GM12878 (cell line): ENCODE measurements around the gene RHEB.

ENCODE experiments used
- JUND ChIP-seq: IDR thresholded peaks from 2 replicates; pipeline ENCODE4 v1.6.1; 2012; ENCODE audit warnings: low read depth, mild to moderate bottlenecking, low read length, improper control_type of control experiment, moderate library complexity
- NBN ChIP-seq: fragments of 450-650 bp; IDR thresholded peaks from 2 replicates; pipeline ENCODE4 v1.6.1; 2016
- NR2C2 ChIP-seq: IDR thresholded peaks from 2 replicates; pipeline ENCODE4 v1.6.1; 2011; ENCODE audit warnings: borderline replicate concordance, low read depth; ENCODE audit not compliant: control insufficient read depth, insufficient read length
- POLR2A ChIP-seq: IDR thresholded peaks from 2 replicates; pipeline ENCODE4 v1.6.1; 2011; ENCODE audit warnings: low read depth, mild to moderate bottlenecking, low read length
- SRF ChIP-seq, 2 experiments: IDR thresholded peaks; 2 replicates each; pipeline ENCODE4 v1.6.1; 2011; ENCODE audit warnings: low read depth in 2 of 2, low read length in 2 of 2, mild to moderate bottlenecking in 1 of 2, moderate library complexity in 1 of 2
- TAF1 ChIP-seq: IDR thresholded peaks from 2 replicates; pipeline ENCODE4 v1.6.1; 2011; ENCODE audit warnings: mild to moderate bottlenecking, low read depth, low read length, borderline replicate concordance
- TF ChIP-seq, protein P1 (sequence below), 3 experiments: IDR thresholded peaks in 2 of 3; conservative IDR thresholded peaks in 1 of 3; 2 replicates each; pipeline ENCODE4 v1.5.1; 2011; ENCODE audit warnings: low read depth in 3 of 3, low read length in 3 of 3, mild to moderate bottlenecking in 3 of 3, control low read depth in 2 of 3, moderate library complexity in 2 of 3, inconsistent platforms in 1 of 3, mixed read lengths in 1 of 3; ENCODE audit not compliant: control insufficient read depth in 2 of 3, insufficient read depth in 1 of 3; ENCODE audit errors: extremely low read depth in 1 of 3
- TF ChIP-seq, protein P2 (sequence below): IDR thresholded peaks from 2 replicates; pipeline ENCODE4 v1.6.1; 2012; ENCODE audit warnings: mild to moderate bottlenecking, low read depth, low read length
- TF ChIP-seq, protein P3 (sequence below): fragments of 450-650 bp; IDR thresholded peaks from 2 replicates; pipeline ENCODE4 v1.6.1; 2016; ENCODE audit warnings: mild to moderate bottlenecking

DNA sequence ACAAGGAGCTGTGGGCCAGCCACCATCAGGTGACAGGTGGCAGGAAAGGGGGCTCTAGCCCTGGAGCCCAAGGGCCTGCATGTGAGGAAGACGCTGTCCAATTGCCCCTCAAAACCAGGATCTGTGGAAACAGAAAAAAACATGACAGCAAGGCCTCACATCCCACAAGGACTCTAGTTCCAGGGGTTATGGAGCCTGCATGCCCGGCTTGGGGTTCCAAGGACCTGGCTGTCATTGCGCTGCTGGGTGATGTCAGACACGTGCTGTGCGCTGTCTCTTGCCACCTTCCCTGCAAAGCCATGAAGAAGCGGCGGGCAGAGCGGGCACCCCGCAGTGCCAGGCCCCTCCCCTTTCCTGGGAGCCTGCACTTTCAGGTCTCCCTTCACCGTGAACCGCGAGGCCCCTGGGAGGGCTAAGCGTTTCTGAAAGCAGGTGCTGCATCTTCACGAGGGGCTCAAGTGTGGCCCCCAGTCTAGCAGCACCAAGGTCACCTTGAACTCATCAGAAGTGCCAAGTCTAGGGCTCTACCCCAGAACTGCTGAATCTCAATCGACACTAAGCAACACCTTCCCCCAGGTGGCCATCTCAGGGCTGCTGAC is 64.7 kb downstream of the RHEB start:
- TF ChIP-seq, protein P1, sequence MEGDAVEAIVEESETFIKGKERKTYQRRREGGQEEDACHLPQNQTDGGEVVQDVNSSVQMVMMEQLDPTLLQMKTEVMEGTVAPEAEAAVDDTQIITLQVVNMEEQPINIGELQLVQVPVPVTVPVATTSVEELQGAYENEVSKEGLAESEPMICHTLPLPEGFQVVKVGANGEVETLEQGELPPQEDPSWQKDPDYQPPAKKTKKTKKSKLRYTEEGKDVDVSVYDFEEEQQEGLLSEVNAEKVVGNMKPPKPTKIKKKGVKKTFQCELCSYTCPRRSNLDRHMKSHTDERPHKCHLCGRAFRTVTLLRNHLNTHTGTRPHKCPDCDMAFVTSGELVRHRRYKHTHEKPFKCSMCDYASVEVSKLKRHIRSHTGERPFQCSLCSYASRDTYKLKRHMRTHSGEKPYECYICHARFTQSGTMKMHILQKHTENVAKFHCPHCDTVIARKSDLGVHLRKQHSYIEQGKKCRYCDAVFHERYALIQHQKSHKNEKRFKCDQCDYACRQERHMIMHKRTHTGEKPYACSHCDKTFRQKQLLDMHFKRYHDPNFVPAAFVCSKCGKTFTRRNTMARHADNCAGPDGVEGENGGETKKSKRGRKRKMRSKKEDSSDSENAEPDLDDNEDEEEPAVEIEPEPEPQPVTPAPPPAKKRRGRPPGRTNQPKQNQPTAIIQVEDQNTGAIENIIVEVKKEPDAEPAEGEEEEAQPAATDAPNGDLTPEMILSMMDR (IDR thresholded peaks at IDR 0.05 in 2 of 3, conservative IDR thresholded peaks at IDR 0.05 in 1 of 3; ENCODE audit: control insufficient read depth in 2 of 3, extremely low read depth in 1 of 3, insufficient read depth in 1 of 3, low read depth in 3 of 3, low read length in 3 of 3) = no peak
- TF ChIP-seq NBN = no peak
- no peak for TF ChIP-seq TAF1
- no peak for TF ChIP-seq SRF (IDR thresholded peaks at IDR 0.05; ENCODE audit: low read depth in 2 of 2, low read length in 2 of 2)
- TF ChIP-seq, protein P2, sequence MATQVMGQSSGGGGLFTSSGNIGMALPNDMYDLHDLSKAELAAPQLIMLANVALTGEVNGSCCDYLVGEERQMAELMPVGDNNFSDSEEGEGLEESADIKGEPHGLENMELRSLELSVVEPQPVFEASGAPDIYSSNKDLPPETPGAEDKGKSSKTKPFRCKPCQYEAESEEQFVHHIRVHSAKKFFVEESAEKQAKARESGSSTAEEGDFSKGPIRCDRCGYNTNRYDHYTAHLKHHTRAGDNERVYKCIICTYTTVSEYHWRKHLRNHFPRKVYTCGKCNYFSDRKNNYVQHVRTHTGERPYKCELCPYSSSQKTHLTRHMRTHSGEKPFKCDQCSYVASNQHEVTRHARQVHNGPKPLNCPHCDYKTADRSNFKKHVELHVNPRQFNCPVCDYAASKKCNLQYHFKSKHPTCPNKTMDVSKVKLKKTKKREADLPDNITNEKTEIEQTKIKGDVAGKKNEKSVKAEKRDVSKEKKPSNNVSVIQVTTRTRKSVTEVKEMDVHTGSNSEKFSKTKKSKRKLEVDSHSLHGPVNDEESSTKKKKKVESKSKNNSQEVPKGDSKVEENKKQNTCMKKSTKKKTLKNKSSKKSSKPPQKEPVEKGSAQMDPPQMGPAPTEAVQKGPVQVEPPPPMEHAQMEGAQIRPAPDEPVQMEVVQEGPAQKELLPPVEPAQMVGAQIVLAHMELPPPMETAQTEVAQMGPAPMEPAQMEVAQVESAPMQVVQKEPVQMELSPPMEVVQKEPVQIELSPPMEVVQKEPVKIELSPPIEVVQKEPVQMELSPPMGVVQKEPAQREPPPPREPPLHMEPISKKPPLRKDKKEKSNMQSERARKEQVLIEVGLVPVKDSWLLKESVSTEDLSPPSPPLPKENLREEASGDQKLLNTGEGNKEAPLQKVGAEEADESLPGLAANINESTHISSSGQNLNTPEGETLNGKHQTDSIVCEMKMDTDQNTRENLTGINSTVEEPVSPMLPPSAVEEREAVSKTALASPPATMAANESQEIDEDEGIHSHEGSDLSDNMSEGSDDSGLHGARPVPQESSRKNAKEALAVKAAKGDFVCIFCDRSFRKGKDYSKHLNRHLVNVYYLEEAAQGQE = no peak
- TF ChIP-seq, protein P3, sequence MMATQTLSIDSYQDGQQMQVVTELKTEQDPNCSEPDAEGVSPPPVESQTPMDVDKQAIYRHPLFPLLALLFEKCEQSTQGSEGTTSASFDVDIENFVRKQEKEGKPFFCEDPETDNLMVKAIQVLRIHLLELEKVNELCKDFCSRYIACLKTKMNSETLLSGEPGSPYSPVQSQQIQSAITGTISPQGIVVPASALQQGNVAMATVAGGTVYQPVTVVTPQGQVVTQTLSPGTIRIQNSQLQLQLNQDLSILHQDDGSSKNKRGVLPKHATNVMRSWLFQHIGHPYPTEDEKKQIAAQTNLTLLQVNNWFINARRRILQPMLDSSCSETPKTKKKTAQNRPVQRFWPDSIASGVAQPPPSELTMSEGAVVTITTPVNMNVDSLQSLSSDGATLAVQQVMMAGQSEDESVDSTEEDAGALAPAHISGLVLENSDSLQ = no peak
- TF ChIP-seq NR2C2 = no peak
- TF ChIP-seq POLR2A = no peak
- no peak for TF ChIP-seq JUND
